GM20431 (cell line): Measurements from ENCODE around the gene OAS1.

ENCODE experiments used
- in situ Hi-C: fragments of 300-500 bp; cut with MseI, MboI; formaldehyde crosslinking; loops from one replicate; pipeline ENCODE4 v1.15.0; 2020; ENCODE audit warnings: low sequenced_read_pairs; ENCODE audit not compliant: unreplicated experiment

The OAS1 gene

DNA sequence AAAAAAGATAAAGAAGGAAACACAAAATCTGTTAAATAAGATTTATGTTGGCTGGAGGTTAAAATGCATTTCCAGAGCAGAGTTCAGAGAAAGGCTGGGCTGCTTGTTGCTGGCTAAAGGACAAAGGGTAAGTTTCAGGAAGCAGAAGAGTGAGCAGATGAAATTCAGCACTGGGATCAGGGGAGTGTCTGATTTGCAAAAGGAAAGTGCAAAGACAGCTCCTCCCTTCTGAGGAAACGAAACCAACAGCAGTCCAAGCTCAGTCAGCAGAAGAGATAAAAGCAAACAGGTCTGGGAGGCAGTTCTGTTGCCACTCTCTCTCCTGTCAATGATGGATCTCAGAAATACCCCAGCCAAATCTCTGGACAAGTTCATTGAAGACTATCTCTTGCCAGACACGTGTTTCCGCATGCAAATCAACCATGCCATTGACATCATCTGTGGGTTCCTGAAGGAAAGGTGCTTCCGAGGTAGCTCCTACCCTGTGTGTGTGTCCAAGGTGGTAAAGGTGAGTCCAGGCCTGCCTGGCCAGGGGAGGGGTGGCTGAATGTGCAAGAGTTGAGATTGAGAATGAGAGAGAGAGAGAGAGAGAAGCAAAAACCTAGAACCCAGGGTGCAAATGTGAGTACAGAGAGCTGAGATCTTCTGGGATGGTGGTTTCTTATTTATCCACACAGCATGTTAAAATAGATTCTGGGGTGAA lies at the start of gene OAS1:
Gene OAS1, plus strand, starts transcription at position 251 of the 703 bp plus-strand sequence. Its CDS starts 78 bp downstream, at position 329.
- in situ Hi-C loops, result no loop called here

- in situ Hi-C loops, result no loop called here
These were observed 47.5 kb upstream of the OAS1 start for GRCh38 chr12:112859291-112859690.

DNA sequence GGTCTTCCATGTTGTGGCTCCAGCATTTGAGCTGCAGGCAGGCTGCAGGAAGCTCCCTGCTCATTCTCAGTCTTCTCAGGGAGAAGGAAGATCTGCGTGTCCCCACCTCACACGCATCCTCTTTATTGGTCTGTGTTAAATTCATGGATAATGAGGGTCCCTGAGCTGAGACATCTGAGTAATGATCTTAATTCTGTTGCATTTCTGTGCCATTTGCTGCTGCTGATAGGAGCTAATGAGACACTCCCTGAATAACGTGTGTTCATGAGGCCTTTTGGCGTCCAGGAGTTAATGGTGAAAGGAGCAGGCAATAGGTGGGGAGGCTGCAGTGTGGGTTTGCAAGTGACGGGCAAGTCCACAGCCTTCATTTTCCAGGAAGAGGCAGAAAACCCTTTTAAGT lies 46.6 kb upstream of the OAS1 start:
- in situ Hi-C loops, result no loop called here

DNA sequence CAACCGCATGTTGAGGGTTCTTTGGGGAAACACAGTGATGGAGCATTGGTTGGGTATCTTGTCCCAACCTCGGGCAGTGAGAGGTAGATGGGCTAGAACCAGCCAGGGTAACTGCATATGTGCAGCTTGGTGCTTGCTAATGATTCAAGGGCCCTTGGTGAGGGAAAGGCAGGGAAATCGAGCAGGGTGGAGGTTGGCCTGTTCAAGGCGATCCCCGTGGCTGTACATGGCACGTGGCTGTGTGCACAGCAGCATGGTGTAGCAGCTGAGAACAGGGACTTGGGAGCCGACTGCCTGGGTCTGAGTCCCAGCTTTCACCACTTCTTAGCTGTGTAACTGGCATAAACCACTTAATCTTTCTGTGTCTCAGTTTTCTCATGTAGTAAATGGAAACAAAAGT lies 45.5 kb upstream of the OAS1 start:
- in situ Hi-C loops, result no loop called here

DNA sequence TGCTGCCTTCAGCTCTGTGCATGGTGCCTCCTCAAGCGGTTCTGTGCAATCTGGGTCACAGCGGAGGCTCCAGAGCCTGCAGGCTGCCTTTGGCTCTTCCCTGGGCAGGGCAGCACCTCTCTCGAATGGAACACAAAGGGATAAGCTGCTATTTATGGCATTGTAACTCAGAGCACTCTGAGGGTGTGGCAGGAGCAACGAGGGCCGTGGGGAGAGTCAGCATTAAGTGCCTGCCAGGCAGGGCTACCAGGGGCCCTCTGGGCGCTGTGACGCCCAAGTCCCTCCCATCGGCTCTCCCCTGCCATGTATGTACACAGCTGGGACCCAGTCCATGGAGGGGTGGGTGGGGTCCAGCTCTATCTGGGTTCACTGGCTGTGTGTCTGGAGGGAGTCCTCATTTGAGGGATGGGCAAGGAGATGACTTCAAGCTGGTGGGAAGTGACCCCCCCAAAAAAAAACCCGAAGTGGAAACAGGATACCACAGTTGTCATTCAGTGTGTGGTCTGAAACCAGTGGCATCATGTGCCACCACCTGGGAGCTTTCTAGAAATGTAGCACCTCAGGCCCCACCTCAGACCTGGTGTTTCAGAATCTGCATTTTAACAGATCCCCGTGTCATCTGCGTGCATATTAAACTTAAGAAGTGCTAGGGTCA lies 44.0 kb upstream of the OAS1 start:
- in situ Hi-C loops, result no loop called here

- in situ Hi-C loops, result no loop called here
These were observed 38.2 kb upstream of the OAS1 start for GRCh38 chr12:112868459-112869041.

DNA sequence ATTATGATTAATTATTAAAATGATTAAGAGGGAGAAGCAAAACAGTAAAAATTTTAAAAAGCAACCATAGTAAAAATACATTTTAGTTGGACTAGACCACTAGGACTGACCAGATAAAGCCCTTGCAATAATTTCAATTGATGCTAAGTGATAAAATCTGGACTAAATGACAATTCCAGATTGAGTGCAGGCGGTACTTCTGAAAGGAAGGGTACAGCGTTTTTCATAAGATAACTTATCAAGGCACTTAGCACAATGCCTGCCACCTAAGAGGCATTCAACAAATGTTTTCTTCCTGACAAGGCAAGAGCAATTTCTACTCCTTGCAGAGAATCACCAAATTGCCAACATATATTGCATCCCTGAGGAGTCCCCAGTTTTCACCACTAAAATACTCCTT lies 37.7 kb upstream of the OAS1 start:
- in situ Hi-C loops, result no loop called here

GRCh38 chr12:112869778-112870177 lies 37.0 kb upstream of the OAS1 start:
- in situ Hi-C loops, result no loop called here

DNA sequence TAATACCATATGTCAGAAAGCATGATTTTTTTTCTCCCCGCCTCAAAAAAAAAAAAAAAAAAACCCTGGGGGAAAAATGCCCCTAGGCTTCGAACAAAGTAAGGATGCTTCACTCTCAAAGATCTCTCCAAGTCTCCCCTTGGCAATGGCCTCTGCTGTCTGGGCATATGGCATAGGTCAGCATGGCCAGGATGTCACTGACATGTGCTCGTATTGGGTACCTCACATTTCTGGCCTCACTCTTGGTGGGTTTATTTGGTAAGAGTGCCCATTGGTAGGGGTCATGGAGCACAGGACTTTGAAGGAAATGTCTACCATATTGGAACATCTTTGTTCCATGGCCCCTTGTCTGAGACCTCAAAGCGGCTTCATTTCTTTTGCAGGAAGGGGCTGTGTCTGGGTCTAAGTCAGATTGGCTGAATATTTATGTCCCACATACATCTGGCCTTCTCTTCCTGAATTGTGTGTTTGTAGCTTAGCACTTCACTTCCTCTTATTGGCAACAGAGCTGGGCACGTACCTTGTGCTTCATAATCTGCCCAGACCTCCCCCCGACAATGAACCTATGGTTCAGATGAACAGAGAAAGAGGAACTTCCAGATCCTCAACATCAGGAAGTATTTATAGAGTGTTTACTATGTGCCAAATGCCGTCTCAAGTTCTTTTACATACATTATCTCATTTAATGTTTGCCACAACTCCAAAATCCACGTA lies 36.3 kb upstream of the OAS1 start:
- in situ Hi-C loops, result no loop called here

- in situ Hi-C loops, result no loop called here
These were observed 31.2 kb upstream of the OAS1 start for GRCh38 chr12:112875608-112876007.

GRCh38 chr12:112876506-112876905 lies 30.3 kb upstream of the OAS1 start:
- in situ Hi-C loops, result no loop called here

DNA sequence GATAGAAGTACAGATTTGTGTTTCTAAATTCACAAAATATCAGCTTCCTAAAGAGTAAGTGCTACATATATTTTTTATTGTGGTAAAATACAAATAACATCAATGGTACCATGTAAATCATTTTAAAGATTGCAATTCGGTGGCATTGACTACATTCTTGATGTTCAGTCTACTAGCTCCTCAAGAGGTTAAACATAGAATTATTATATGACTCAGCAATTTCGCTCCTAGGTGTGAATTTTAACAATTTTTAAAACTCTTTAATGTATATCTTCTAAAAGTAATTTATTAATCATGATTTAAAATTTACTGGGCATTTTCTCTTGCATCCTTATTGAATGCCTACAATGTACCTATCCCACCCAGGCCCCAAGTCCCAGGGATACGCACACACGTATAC lies 29.8 kb upstream of the OAS1 start:
- in situ Hi-C loops, result no loop called here

DNA sequence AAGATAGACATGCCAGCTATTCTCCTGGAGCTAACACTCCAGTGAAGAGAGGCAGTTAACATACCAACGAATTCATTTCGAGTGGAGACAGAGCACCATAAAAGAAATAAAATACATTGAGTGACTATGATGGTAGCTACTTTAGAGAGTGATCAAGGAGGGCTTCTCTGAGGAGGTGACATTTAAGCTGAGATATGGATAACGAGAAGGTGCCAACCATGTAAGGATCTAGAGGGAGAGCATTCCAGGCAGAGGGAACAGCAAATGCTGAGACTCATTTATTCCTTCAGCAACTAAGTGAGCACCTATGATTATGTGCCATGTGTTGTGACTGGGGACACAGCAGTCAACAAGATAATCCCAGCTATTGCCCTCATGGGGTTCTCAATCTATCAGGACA lies 28.3 kb upstream of the OAS1 start:
- in situ Hi-C loops, result no loop called here

GRCh38 chr12:112879191-112879705 lies 27.5 kb upstream of the OAS1 start:
- in situ Hi-C loops, result no loop called here

- in situ Hi-C loops, result loop anchor here (10.0 kb wide), 1 partner anchor 153 kb away; no protein-coding TSS in a partner anchor
These were observed 25.2 kb upstream of the OAS1 start for GRCh38 chr12:112881602-112882001.

DNA sequence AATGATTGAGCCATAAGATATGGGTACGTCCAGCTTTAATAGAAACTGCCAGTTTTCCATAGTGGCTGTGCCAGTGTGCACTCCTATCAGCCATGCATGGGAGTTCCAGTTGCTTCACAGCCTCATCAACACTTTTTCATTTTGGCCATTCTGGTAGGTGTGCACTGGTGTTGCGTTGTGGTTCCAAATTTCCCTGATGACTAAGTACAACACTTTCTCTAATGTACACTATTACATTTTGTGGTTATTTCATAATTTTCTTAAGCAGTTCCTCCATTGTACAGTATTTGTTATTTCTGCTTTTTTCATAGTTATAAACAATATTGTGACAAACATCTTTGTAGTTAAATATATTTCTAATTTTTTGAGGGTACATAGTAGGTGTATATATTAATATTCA lies 21.5 kb upstream of the OAS1 start:
- in situ Hi-C loops, result loop anchor here (10.0 kb wide), 1 partner anchor 150 kb away; no protein-coding TSS in a partner anchor

DNA sequence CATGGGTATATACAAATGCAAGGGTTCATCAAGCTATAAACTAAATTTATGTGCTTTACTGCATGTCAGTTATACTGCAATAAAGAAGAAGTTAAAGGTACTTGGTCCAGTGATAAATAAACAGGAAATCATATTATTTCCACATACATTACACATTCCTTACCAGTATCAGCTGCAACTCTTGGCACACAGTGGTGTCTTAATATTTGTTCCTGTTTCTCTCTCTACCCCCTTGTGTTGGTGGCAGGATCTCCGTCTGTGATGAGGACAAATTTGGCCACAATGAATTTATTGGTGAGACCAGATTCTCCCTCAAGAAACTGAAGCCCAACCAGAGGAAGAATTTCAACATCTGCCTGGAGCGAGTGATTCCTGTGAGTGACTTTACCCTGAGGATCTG lies 19.2 kb upstream of the OAS1 start:
- in situ Hi-C loops, result loop anchor here (10.0 kb wide), 1 partner anchor 147 kb away; no protein-coding TSS in a partner anchor

DNA sequence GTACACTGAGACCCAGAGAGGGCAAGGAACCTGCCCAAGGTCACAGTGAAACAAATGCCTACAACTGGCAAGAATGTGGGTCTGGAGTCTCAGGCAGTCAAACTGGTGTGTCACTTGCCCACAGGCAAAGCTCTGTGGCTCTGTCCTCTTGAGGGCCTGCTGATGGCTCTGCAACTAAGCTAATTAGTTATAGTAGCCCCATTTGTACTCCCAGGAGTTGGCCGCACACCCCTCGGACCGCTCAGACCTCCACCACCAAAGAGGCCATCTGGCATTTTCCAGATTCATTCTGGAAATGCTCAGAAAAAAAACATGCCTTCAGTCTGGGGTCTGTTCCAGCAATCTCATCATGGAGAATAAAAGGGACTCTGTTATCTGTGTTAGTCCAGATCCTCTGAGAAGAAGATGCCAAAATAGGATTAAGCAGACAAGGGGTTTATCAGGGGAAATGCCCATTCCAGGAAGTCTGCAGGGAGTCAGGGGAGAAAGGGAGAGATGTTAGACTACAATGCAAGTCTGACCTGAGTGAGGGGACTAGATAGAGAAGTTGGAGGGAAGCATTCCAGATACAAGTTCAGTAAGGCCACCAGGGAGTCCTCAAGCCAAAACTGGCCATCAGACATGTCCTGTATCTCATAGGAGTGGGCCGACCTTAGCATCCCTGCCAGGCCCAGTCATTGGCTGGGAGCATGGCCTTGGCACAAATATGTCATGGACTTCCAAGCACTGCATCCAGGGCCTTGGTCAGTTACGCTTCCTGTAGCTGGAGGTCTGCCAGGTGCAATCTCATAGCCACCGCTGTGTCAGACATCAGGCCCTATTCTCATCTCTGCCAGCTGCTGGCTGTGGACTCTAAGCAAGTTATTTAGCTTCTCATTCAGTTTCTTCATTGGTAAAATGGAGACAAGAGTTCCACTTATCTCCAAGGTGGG lies 15.4 kb upstream of the OAS1 start:
- in situ Hi-C loops, result no loop called here

GRCh38 chr12:112892856-112893255 lies 13.9 kb upstream of the OAS1 start:
- in situ Hi-C loops, result no loop called here
